Stimulated activated CD4-positive, alpha-beta T cell treated with anti-CD3 and anti-CD28 coated beads, Interleukin-4, amount 100 ng/mL, for 24 hours (primary cell): Measurements from ENCODE around the gene PDIA2.
"Not testable (repeated sequence)": the region's sequence is repeated elsewhere in the genome, so short reads cannot be mapped to it uniquely, and the experiment has no call there.

Source experiments
- DNase-seq: peaks from one replicate; pipeline ENCODE4 v3.0.0-alpha.2; 2020

The PDIA2 gene

DNA sequence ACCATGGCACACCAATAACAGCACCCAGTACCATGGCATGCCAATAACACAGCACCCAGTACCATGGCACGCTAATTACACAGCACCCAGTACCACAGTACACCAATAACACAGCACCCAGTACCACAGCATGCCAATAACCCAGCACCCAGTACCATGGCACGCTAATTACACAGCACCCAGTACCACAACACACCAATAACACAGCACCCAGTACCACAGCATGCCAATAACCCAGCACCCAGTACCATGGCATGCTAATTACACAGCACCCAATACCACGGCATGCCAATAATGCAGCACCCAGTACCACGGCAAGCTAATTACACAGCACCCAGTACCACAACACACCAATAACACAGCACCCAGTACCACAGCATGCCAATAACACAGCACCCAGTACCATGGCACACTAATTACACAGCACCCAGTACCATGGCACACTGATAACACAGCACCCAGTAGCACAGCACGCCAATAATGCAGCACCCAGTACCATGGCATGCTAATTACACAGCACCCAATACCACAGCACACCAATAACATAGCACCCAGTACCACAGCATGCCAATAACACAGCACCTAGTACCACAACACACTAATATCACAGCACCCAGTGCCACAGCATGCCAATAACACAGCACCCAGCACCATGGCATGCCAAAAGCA, 51.3 kb downstream of the PDIA2 start:
- DNase-seq = not testable (repeated sequence)

DNA sequence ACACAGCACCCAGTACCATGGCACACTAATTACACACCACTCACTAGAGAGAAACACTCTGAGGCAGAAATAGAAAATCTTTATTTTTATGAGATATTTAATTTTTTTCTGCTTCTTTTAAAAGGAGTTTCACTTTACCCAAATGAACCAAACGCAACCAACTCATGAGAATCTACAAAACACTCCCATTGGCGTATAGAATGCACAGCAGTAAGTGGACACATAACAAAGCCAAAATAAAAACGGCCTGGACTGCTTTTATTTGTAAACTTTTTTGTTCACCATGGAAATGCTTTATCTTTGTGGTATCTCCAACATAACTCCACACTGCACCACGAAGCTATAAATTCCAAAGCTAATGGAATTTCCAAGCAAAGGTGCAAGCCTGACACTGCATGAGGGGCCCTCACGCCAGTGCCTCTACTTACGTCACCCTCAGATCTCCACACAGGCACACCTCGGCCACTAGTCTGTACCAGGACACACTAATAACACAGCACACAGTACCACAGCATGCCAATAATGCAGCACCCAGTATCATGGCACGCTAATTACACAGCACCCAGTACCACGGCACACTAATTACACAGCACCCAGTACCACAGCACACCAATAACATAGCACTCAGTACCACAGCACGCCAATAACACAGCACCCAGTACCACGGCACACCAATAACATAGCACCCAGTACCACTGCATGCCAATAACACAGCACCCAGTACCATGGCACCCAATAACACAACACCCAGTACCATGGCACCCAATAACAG, 52.1 kb downstream of the PDIA2 start:
- DNase-seq = not testable (repeated sequence)

DNA sequence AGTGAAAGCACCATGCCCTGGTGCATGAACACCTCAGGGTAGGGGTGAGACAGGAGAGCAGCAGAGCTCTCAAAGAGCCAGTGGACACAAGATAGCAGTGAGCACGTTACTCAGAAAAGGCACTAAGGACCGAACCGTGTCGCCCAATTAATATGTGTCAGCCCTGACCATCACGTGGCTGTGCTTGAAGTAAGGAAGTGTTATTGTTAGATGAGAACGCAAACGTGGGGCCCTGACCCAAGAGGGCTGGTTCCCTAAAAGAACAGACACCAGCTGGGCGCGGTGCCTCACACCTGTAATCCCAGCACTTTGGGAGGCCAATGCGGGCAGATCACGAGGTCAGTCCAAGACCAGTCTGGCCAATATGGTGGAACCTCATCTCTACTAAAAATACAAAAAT, 53.3 kb downstream of the PDIA2 start:
- DNase-seq = no peak
